GM12878 (cell line): ENCODE data around the gene CCDC39. TPM values are rescaled to one million over a fixed set of nuclear protein-coding genes. Genes with fewer than 3 reads are reported as not detected.
A peak's percentile ranks its signal among the peaks of the same experiment; 100 is the strongest.

Experiments used
- ATAC-seq: fragments of 200-7000 bp; cut with Tn5 transposase; 3 replicates; pipeline ENCODE4 v1.9.1; 2020; ENCODE audit warnings: mild to moderate bottlenecking, moderate library complexity
- BruUV-seq: library from RNA; stranded (reverse); fragments of 400-500 nt; replicated peaks from 2 replicates; lab custom pipeline; 2021; lab: Mats Ljungman, UMichigan
- CTCF ChIA-PET: fragments of 300-600 bp; sonication (Branson Sonifier 250); formaldehyde crosslinking; extraction: SDS; loops from one replicate; lab custom pipeline; 2021; ENCODE audit warnings: inconsistent platforms; lab: Yijun Ruan, JAX
- POLR2A ChIA-PET: fragments of 350-600 bp; formaldehyde crosslinking; extraction: SDS; loops from one replicate; lab custom pipeline; 2021; ENCODE audit warnings: inconsistent platforms; lab: Charles Lee
- RAD21 ChIA-PET: fragments of 300-600 bp; sonication (Branson Sonifier 250); formaldehyde crosslinking; loops from one replicate; lab custom pipeline; 2023; ENCODE audit warnings: antibody characterized with exemption; ENCODE audit not compliant: unreplicated experiment; lab: Charles Lee
- SMC1A ChIA-PET: fragments of 300-600 bp; sonication (Branson Sonifier 250); formaldehyde crosslinking; loops from one replicate; lab custom pipeline; 2023; ENCODE audit not compliant: unreplicated experiment, uncharacterized antibody; lab: Charles Lee
- DNase-seq: peaks from one replicate; pipeline ENCODE4 v3.0.0-alpha.2; 2011; ENCODE audit warnings: low read depth, low spot score
- FAIRE-seq: peaks from 3 replicates; lab custom pipeline; 2011; peaks lifted over from hg19 to GRCh38; lab: Jason Lieb, UNC
- H2AFZ ChIP-seq: 2 replicates; pipeline ENCODE4 v1.6.0; 2011; ENCODE audit warnings: low read depth, low read length, control low read depth; ENCODE audit not compliant: control insufficient read depth
- H3K27ac ChIP-seq: 2 replicates; pipeline ENCODE4 v1.5.1; 2011; ENCODE audit warnings: control low read depth; ENCODE audit not compliant: control insufficient read depth, insufficient read depth
- H3K27me3 ChIP-seq, 2 experiments: replicated peaks in 1 of 2; 2 replicates each; pipeline versions ENCODE4 v1.6.0 to v1.6.1; 2011; ENCODE audit warnings: low read length in 1 of 2; ENCODE audit not compliant: control insufficient read depth in 2 of 2, insufficient read depth in 2 of 2
- H3K36me3 ChIP-seq, 2 experiments: 2 replicates each; pipeline ENCODE4 v1.5.1; 2011; ENCODE audit warnings: low read length in 1 of 2; ENCODE audit not compliant: control insufficient read depth in 2 of 2, insufficient read depth in 2 of 2
- H3K4me1 ChIP-seq: 2 replicates; pipeline ENCODE4 v1.6.1; 2011; ENCODE audit warnings: mild to moderate bottlenecking, low read length, moderate library complexity, mixed read lengths; ENCODE audit not compliant: control insufficient read depth, insufficient read depth
- H3K4me2 ChIP-seq: 2 replicates; pipeline ENCODE4 v1.6.0; 2011; ENCODE audit warnings: control low read depth; ENCODE audit not compliant: control insufficient read depth, insufficient read depth
- H3K4me3 ChIP-seq: fragments of 200-600 bp; sonication (generic); 2 replicates; pipeline ENCODE4 v1.5.1; 2016
- H3K79me2 ChIP-seq: 2 replicates; pipeline ENCODE4 v1.6.0; 2011; ENCODE audit warnings: low read length; ENCODE audit not compliant: control insufficient read depth, insufficient read depth
- H3K9ac ChIP-seq: 2 replicates; pipeline ENCODE4 v1.8.0; 2011; ENCODE audit warnings: low read length, control low read depth, mixed read lengths; ENCODE audit not compliant: control insufficient read depth, insufficient read depth
- H3K9me3 ChIP-seq: replicated peaks from 3 replicates; pipeline ENCODE4 v1.5.1; 2011; ENCODE audit warnings: mild to moderate bottlenecking, low read length; ENCODE audit not compliant: control insufficient read depth, insufficient read depth
- H4K20me1 ChIP-seq: 2 replicates; pipeline ENCODE4 v1.6.0; 2011; ENCODE audit not compliant: control insufficient read depth, insufficient read depth
- EZH2 ChIP-seq: IDR thresholded peaks from 2 replicates; pipeline ENCODE4 v1.6.1; 2012; ENCODE audit warnings: low read depth, mild to moderate bottlenecking, control low read depth, inconsistent platforms, low read length, borderline replicate concordance; ENCODE audit not compliant: control insufficient read depth
- HDAC2 ChIP-seq: fragments of 200-600 bp; sonication (generic); IDR thresholded peaks from 2 replicates; pipeline ENCODE4 v1.6.1; 2017
- POLR2A ChIP-seq: IDR thresholded peaks from 2 replicates; pipeline ENCODE4 v1.6.1; 2011; ENCODE audit warnings: low read depth, mild to moderate bottlenecking, low read length
- POLR2AphosphoS5 ChIP-seq: IDR thresholded peaks from 2 replicates; pipeline ENCODE4 v1.6.1; 2011; ENCODE audit warnings: mild to moderate bottlenecking, low read length, inconsistent platforms
- STAT3 ChIP-seq: IDR thresholded peaks from 2 replicates; pipeline ENCODE4 v1.6.1; 2011; ENCODE audit warnings: low read depth, low read length, improper control_type of control experiment
- WRNIP1 ChIP-seq: IDR thresholded peaks from 2 replicates; pipeline ENCODE4 v1.6.1; 2011; ENCODE audit warnings: low read depth, low read length, improper control_type of control experiment, borderline replicate concordance
- ZNF24 ChIP-seq: fragments of 450-650 bp; IDR thresholded peaks from 2 replicates; pipeline ENCODE4 v1.6.1; 2017; ENCODE audit warnings: antibody characterized with exemption, mild to moderate bottlenecking
- WGBS: methylation state at CpG from one replicate; pipeline ENCODE4 v1.1.6; 2016; ENCODE audit warnings: low lambda C conversion rate; ENCODE audit not compliant: insufficient replicate concordance, insufficient coverage; ENCODE audit errors: missing lambda C conversion rate; 5-methylcytosine and 5-hydroxymethylcytosine counted together
- in situ Hi-C: fragments of 300-500 bp; cut with MboI; formaldehyde crosslinking; loops from 9 replicates; pipeline ENCODE4 v1.14.3; 2018; ENCODE audit warnings: mixed read lengths
- intact Hi-C: fragments of 100-400 bp; cut with micrococcal nuclease; formaldehyde crosslinking; loops from one replicate; pipeline ENCODE4 v1.14.2; 2022; ENCODE audit not compliant: unreplicated experiment
- polyA plus RNA-seq, 11 experiments: library from polyadenylated mRNA; depleted of rRNA in 4 of 11; unstranded in 6 of 11; stranded (reverse) in 5 of 11; fragments of >200 nt; fragmentation: Nextera tagmentation in 4 of 11; fragmentation: Illumina TruSeq in 1 of 11; extraction: Ambion mirVana in 4 of 11; extraction: Trizol in 1 of 11; gene quantifications; 1 replicate in 1 of 11; 2 replicates in 10 of 11; pipeline versions ENCODE4 v1.2.1 to v1.2.3, GENCODE V29; 2011 to 2016; ENCODE audit warnings: inconsistent platforms in 2 of 11, missing spikeins in 2 of 11, low read depth in 1 of 11
- total RNA-seq, 4 experiments: library from RNA; depleted of rRNA in 3 of 4; stranded (reverse); fragments of >200 nt in 3 of 4; fragmentation: Illumina TruSeq in 1 of 4; extraction: Trizol in 1 of 4; gene quantifications; 2 replicates each; pipeline versions ENCODE4 v1.2.1 to v1.2.3, GENCODE V29; 2013 to 2021
- TF ChIP-seq, protein P1 (sequence below): fragments of 450-650 bp; formaldehyde crosslinking; IDR thresholded peaks from 2 replicates; pipeline ENCODE4 v1.4.0; 2022; ENCODE audit warnings: mild to moderate bottlenecking, moderate library complexity

The CCDC39 gene
- total and polyA plus RNA-seq, 10 of the 15 experiments (the other 5 are each of a cell fraction or from before 2014, with no cell fraction given), result 0.10 to 0.69 (median 0.31) TPM

DNA sequence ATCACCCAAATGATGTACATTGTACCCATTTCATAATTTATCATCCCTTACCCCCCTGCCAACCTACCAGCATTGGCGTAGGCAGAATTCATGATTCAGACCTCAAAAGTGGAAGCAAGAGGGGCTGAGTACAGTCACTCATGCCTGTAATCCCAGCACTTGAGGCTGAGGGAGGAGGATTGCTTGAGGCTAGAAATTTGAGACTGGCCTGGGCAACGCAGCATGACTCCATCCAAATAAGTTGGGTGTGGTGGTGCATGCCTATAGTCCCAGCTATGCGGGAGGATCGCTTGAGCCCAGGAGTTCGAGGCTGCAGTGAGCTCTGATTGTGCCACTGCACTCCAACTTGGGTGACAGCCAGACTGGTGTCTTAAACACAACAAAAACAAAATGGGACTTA lies 66.9 kb downstream of the CCDC39 start:
- ATAC-seq (no peak), FAIRE-seq (no peak)

More for the DNA sequence above, 66.9 kb downstream of the CCDC39 start:
- in situ Hi-C loops, result loop anchor here (25.0 kb wide), 1 partner anchor 1275 kb away; the partner anchor contains the start of gene MFN1
- Histone ChIP-seq H3K9ac (no peak overlapping the region), H4K20me1 (no peaks in the 10 kb centered on the region), H3K4me2 (no peak overlapping the region)
- TF ChIP-seq EZH2, result no peak
- TF ChIP-seq POLR2A, result peak; percentile 38; the same call in 1 of the 2 replicates
- TF ChIP-seq WRNIP1, result no peak
- peak; percentile 56; the same call in 1 of the 2 replicates for TF ChIP-seq POLR2AphosphoS5
- no peak for TF ChIP-seq STAT3
- TF ChIP-seq, protein P1, sequence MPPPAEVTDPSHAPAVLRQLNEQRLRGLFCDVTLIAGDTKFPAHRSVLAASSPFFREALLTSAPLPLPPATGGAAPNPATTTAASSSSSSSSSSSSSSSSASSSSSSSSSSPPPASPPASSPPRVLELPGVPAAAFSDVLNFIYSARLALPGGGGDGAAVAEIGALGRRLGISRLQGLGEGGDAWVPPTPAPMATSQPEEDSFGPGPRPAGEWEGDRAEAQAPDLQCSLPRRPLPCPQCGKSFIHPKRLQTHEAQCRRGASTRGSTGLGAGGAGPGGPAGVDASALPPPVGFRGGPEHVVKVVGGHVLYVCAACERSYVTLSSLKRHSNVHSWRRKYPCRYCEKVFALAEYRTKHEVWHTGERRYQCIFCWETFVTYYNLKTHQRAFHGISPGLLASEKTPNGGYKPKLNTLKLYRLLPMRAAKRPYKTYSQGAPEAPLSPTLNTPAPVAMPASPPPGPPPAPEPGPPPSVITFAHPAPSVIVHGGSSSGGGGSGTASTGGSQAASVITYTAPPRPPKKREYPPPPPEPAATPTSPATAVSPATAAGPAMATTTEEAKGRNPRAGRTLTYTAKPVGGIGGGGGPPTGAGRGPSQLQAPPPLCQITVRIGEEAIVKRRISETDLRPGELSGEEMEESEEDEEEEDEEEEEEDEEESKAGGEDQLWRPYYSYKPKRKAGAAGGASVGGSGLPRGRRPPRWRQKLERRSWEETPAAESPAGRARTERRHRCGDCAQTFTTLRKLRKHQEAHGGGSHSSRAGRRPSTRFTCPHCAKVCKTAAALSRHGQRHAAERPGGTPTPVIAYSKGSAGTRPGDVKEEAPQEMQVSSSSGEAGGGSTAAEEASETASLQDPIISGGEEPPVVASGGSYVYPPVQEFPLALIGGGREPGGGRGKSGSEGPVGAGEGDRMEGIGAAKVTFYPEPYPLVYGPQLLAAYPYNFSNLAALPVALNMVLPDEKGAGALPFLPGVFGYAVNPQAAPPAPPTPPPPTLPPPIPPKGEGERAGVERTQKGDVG (CRISPR knock-in tag), result no peak
- no peak for TF ChIP-seq ZNF24
- TF ChIP-seq HDAC2, result no peak
- TF ChIP-seq, all 136 proteins: peak for 2
- 99% methylated on average over 5 of the region's 5 CpGs for WGBS
- SMC1A ChIA-PET, result interaction anchor here (1.2 to 1.3 kb wide), 2 partner anchors 14 to 51 kb away, joined by 3 read pairs; no protein-coding TSS in a partner anchor
- no peaks in the 10 kb centered on the region for H3K27me3 ChIP-seq
- H3K27ac ChIP-seq, result no peak overlapping the region
- CTCF ChIA-PET, result no interaction called here
- intact Hi-C loops, result no loop called here
- DNase-seq, result no peak
- no peaks in the 10 kb centered on the region for H3K79me2 ChIP-seq
- H2AFZ ChIP-seq, result no peak overlapping the region
- RAD21 ChIA-PET, result no interaction called here
- POLR2A ChIA-PET, result interaction anchor here (0.5 kb wide), 1 partner anchor 1242 kb away, joined by 4 read pairs; no protein-coding TSS in a partner anchor
- H3K36me3 ChIP-seq, result peaks cover 4 to 21% of the 10 kb centered on the region in 2 experiments
- H3K4me1 ChIP-seq, result no peaks in the 10 kb centered on the region
- H3K9me3 ChIP-seq, result no peaks in the 10 kb centered on the region
- BruUV-seq, result no TSS peak
- no peak overlapping the region for H3K4me3 ChIP-seq
